ENCODE data around the gene CPA5.
"Not testable (repeated sequence)": the region's sequence is repeated elsewhere in the genome, so short reads cannot be mapped to it uniquely, and the experiment has no call there.

Gene CPA5, protein sequence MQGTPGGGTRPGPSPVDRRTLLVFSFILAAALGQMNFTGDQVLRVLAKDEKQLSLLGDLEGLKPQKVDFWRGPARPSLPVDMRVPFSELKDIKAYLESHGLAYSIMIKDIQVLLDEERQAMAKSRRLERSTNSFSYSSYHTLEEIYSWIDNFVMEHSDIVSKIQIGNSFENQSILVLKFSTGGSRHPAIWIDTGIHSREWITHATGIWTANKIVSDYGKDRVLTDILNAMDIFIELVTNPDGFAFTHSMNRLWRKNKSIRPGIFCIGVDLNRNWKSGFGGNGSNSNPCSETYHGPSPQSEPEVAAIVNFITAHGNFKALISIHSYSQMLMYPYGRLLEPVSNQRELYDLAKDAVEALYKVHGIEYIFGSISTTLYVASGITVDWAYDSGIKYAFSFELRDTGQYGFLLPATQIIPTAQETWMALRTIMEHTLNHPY

DNA sequence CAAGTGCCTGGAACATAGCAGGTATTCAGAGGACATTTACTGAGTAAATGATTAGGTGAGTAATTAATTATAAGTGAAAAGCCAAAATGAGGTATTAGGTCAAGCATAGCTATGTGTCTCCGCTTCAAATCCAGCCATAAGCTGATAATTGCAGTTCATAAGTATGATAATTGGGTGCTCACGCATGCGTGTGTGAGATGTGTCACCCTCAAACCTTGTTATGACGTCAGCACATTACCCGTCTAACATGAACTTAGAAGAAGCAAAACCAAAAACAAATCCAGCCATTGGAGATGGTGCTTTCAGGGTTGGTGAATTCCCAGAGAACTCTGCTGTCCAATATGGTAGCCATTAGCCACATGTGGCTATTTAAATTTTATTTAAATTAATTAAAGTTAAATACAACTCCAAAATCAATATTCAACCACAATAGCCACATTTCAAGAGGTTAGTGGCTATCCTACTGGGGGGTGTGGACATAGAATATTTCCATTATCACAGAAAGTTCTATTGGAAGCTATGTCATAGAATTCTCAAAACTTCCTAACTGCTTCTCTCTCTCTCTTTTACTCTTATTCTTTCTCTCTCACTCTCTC, at the start of gene CPA5:
CPA5 (plus strand) TSS at position 546 of the 596 bp plus-strand sequence. CDS start 1,670 bp downstream, outside the sequence.
- no peak for DNase-seq

DNA sequence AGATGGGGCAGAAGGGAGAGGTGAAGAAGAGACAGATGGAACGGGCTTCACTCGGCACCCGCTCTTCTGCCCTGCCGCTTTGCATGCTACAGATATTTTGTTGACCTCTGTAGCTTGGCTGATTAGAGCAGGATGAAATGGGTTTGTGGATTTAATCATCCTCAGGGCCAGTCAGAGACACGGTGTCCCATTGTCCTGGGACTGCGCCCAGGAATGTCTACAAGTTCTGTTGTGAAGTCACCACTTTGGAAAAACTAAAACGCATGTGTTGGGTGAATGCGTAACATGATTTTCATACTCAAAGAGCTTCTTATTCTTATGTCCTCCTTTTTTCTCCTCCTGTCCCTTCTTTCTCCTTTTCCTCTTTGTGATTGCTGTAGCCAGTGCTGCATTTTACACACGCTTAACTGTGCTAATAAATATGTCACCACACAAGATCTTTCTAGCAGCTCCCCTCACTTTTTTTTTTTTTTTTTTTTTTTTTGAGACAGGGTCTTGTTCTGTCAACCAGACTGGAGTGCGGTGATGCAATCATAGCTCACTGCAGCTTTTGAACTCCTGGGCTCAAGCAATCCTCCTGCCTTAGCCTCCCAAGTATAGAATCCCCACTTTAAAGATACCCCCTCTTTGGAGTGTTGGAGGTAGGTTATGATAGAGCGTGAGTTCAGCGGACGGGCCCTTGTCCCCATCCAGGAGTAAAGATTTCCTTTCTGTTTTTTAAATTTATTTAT, 48.2 kb upstream of the CPA5 start:
- no peak for DNase-seq

DNA sequence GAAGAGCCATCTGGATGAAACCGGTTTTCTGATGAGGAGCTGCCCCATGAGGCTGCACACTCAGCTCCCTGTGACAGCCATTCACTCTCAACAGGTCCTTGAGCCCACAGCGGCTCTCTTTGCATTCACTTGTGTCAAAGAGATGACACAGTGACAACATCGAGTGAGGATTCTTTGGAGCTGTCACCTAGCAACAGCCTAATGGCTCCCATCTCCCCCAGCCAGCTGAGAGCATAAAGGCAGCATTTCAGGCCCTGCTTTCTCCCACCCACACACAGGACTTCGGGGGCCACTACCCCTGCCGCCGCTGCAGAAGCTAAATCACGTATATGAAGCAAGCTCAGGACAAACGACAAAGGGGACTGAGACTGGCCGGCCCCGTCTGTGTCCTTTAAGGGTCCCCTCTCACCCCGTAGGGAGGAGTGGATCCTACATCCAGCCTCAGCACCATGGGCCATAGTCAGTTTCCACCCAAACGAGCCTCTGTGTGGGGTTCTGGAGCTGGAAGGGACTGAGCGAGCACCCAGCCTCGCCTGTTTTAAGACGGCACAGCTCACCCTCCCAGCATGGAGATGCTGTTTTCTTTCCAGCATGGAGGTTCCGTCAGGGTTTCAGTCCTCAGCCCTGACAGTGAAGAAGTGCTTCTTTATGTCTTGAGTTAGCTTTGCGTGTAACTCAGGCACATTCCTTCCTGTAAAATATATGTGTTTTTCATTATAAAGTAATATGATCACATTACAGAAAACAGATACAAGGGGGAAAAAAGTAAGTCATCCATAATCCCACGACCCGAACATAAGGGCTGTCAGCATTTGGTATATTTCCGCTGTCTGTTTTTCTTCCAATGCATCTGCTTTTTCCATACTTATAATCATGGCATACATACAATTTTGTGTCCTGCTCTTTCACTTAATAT, 46.7 kb upstream of the CPA5 start:
- no peak for DNase-seq

DNA sequence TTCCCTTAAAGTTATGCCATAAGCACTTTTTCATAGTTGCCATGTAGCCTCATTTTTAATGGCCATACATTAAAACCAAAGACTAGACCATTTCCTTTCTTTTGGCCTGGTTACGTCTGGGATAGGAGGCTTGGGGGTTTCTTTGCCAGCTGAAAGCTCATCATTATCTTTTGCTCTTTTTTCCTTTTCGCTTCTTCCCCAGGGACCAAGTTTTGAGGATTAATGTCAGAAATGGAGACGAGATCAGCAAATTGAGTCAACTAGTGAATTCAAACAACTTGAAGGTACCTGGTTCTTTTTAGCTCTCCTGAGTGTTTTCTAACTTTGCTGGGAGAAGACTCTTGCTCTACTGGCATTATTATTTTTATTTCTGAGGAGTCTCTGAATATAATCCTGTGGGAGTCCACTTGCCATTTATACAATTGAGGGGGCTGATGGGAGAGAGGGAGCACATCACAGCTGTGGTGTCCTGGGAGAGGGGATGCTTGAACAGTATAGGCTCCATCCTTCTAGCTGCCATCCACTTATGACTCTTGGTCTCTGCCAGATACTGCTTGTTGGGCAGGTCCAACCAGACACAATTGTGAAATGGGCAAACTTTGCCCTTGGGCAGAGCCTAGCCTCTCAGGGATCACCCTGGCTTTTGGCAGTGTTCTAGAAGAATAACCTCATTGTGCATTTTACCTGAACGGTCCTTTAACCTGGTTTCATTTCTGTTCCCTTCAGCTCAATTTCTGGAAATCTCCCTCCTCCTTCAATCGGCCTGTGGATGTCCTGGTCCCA, 45.9 kb upstream of the CPA5 start:
- DNase-seq = no peak

DNA sequence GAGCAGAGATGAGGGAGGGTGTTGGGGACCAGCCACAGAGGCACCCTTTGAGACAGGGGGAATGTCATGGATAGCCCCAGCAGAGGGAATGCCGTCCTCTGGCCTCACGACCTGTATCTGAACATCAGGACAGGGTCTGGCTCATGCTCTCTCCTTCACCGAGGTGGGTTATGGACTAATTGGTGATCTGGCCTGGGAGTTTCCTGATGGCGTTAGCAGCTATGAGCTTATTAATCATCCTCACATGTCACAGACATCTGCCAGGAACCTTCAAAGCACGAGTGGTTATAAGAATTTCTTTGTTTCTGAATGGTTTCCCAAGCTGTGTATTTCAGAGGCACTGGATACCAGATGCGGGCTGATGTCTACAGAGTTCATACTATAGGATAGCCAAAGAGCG, 44.8 kb upstream of the CPA5 start:
- DNase-seq = no peak

DNA sequence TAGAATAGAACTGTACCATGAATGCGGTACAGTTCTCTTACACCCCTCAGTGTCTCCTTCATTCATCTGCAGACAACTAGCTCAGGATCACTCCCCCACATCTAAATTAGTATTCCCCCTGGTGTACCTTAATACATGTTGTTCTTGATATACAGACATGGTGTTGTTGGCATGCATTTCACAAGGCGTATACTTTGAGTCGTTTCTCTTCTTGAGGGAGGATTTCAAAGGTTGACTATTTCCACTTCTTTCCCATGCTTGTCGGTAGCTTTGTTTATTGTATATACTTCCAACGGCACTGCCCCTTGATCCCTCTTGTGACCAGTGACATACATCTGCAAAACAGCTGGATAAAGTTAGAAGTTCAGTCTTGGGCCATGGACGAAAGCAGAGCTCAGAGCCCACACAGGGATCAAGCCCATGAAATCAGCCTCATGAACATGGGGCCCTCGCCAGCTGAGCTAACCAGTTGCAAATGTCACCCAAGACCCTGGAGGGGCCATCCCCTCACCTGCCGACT, 43.1 kb upstream of the CPA5 start:
- DNase-seq = no peak

DNA sequence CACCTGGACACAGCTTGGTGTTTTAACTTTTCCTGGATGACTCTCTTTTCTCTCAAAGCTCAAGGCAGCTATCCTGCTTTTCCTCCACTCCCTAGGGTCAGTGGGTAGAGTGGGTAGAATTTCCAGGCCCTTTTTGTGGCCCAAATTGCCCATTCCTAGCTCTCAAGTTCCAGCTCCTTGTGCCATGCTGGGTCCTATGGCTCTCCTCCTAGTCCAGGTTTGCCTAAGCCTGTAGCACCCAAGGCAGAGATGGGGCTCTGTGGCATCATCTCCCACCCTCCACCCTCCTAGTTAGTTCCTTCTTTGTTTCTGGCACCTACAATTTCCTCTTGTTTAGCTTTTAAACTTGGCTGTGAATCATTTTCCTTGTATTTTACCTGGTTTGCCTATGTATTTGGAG, 42.0 kb upstream of the CPA5 start:
- no peak for DNase-seq

DNA sequence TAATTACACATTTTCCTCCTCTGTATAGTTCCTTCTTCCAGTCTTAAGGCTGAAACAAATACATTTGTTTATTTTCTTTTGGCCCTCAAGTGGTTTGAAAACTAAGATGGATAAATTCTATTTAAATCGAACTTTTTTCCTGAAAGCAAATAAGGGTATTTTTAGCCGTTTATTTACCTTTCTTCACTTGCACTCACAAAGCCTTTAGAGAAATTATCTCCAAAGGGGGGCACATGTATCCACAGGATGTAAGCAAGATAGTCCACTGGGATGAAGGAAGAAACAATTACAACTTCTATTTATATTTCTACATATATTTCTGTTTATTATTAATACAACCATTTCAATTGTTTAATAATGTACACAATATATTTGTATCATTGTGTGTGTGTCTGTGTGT, 41.5 kb upstream of the CPA5 start:
- DNase-seq = no peak

DNA sequence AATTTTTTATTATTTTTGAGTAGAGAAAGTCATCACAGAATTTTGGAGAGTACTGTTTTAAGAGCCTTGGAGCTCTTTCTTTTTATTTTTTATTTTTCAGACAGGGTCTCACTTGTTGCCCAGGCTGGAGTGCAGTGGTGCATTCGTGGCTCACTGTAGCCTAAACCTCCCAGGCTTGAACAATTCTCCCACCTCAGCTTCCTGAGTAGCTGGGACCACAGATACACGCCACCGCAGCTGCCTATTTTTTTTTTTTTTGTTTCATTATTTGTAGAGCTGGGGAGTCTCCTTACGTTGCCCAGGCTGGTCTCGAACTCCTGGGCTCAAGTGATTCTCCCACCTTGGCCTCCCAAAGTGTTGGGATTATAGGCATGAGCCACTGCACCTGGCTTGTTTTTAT, 41.1 kb upstream of the CPA5 start:
- no peak for DNase-seq

DNA sequence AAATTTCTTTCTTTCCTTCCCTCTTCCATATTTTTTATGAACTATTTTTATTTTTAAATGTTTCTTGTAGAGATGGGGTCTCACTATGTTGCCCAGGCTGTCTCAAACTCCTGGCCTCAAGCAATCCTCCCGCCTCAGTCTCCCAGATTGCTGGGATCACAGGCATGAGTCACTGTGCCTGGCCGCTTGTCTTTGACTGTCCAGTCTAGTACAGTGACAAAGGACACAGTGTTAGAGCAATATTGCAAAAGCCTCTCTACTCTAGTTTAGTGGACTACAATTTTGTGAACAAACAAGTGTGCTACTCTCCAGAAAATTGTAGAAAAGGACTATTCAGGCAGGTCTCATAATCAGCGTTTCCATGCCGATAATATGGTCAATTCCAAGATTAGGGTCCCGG, 40.6 kb upstream of the CPA5 start:
- no peak for DNase-seq

DNA sequence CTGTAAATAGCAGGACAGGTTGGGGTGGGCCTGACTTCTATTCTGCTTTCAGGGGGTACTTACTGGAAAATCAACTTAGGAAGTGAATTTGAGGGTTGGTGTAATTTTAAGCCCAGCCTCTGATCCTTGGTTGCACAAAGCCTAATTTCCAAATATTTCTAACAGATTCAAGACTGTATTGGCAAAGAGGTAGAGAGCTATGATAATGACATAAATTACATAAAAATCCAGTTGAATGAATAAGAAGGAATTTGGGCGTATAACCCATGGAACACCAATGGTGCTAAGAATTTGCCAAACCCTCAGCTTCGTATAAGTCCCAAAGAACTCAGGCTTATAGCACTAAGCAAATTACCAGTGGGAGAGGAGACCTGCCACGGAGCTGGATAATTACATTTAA, 39.7 kb upstream of the CPA5 start:
- DNase-seq = no peak

DNA sequence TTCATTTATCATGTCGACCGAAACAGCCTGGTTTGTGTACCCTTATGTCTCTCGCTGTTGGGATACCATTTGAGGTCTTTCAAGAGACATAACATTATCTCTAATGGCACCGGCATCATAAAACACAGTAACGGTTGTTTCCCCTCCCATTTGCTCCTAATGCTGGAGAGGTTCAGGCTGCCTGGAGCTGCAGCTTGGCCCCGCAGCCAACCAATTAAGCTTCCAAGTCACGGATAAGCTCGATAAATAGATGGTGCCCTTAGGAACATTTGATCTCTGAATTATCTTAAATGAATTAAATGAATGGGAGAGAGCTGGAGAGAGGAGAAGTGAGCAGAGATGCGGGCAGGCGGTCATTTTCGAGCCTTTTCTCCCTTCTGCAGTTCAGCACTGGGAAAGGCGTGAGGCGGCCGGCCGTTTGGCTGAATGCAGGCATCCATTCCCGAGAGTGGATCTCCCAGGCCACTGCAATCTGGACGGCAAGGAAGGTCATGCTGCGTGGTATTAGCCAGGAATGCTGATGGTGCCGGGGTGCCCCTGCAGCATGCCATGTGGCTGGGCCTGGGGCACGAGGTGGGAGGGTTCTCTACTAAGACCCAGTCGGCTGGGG, 39.1 kb upstream of the CPA5 start:
- DNase-seq = no peak

DNA sequence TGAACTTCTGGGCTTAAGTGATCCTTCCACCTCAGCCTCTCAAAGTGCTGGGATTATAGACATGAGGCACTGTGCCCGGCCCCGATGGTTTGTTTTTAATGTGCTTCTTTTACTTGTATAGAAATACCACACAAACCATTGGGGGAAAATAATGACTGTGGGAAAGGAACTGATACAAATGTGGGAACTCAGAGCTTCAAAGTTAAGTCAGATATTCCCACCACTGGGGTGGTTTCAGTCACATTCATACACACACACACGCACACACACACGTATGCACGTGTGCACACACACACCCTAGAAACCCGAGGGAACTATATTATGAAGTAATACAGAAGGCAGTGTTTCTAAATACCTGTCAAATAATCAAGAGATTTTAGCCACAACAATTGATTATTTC, 34.6 kb upstream of the CPA5 start:
- no peak for DNase-seq

DNA sequence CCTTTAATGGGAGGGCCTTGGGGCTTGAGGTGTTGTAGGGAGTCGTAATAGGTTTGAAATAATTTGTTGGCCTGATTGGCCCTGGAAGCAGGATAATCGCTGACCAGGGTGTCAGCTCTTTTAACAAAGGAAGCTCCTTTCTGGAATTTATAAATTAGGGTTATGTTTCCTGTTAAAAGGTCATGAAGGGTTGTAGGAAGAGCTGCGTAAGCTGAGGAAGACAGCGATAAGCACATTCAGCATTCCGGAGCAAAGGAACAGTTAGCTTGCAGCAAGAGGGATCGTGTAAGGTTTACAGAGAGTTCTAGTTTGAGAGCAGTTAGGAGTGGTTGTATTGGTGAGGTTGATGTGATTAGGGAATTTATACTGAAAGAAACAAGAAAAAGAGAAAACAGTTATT, 30.3 kb upstream of the CPA5 start:
- no peak for DNase-seq

DNA sequence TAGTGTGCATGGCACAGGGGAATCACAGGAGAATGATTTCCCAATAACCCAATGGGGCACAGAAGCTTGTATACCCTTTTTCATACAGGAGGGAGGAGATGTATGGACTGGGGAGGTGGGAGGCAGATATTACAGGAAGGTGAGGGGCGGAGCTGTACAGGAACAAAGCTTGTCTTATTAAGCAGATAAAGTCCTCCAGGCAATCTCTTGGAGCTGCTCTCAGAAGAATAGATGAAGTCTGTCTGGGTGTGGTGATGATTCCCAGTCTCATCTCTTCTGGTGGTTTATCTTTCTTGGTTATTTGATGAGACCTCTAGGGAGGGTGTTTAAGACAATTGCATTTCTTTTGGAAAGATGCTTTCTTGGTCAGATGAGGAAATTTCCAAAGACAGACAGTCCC, 25.1 kb upstream of the CPA5 start:
- DNase-seq = no peak

DNA sequence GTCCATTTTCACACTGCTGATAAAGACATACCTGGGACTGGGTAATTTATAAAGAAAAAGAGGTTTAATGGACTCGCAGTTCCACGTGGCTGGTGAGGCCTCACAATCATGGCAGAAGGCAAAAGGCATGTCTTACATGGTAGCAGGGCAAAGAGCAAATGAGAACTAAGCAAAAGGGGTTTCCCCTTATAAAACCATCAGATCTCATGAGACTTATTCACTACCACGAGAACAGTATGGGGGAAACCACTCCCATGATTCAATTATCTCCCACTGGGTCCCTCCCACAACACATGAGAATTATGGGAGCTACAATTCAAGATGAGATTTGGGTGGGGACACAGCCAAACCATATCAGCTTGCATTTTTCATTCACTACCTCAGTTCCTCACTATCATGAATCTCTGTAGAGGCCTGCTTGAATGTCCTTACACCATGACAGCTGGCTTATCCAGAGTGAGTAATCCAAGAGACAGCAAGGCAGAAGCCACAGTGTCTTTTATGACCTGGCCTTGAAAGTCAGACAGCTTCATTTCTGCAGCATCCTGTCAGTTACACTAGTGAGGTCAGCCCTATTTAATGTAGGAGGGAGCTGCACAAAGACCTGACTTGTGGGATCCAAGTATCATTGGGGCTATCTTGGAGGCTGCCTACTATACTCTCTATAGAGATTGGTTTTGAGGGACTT, 22.9 kb upstream of the CPA5 start:
- DNase-seq = not testable (repeated sequence)

DNA sequence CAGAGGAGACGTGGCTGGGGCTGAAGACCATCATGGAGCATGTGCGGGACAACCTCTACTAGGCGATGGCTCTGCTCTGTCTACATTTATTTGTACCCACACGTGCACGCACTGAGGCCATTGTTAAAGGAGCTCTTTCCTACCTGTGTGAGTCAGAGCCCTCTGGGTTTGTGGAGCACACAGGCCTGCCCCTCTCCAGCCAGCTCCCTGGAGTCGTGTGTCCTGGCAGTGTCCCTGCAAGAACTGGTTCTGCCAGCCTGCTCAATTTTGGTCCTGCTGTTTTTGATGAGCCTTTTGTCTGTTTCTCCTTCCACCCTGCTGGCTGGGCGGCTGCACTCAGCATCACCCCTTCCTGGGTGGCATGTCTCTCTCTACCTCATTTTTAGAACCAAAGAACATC, 22.0 kb upstream of the CPA5 start:
- DNase-seq = no peak

DNA sequence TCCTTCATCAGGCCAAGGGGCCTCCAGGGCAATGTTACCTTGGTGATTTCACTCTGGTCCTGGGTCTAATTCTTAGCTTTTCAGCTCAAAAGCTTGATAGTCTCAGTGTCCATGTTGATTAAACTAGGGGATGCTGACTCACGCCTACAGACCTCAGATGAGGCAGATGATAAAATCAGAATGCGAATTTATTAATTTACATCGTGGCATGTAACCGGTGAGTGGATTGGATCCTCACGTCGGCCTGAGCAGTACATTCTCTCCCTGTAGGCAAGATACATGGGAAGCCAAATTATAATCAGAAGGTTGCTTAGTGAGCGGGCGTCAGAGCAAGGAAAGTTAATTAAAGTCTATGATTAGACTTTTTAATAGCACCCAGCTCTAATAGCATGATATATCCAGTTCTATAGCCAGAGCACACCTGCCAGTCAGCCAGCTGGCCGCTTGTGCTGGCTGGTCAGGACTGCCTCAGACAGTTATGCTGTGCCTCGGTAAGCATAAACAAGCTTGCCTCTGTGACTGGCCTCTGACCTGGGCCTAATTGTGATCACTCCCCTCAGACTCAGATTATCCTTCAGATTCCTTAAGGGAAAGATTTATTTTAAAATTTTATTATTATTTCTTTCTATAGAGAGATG, 20.2 kb upstream of the CPA5 start:
- DNase-seq = no peak

DNA sequence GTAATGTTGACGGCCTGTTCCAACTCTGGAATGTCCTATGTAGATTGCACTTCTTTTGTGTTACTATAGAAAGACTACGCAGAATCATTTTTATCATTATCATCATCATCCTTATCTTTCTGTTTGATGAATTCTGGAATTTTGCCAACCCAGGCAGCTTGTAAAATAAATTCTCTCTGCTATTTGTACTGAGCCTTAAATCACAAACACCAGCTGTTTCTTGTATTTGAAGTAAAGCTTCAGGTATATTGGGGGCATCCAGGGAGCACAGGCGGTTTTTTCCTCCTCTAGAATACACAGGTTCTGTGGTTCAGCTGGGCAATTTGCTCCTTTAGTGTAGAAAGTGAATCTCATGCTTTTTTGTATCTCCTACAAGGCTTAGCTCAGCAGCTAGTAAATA, 14.9 kb upstream of the CPA5 start:
- no peak for DNase-seq
